ENCODE measurements around the gene MALSU1. TPM values are rescaled to one million over a fixed set of nuclear protein-coding genes. Genes with fewer than 3 reads are reported as not detected.

MALSU1 gene
- total and polyA plus RNA-seq, 2 donors, result 42.8 to 60.8 TPM

DNA sequence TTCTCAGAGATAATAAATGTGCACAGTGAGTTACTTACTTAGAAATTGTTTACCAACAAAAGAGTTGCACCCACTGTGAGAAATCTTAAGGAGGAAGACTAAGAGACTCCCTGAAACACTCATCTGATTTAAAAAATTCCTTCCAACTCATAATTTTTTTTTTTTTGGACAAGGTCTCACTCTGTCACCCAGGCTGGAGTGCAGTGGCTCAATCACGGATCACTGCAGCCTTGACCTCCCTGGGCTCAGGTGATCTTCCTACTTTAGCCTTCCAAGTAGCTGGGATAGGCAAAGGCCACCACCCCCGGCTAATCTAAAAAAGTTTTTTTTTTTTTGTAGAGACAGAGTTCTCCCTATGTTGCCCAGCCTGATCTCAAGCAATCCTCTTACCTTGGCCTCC lies 36.0 kb downstream of the MALSU1 start:
- Histone ChIP-seq H3K27ac (ENCODE audit: low read depth) (no peak overlapping the region), H3K4me1 (ENCODE audit: insufficient read depth) (no peaks in the 10 kb centered on the region), H3K4me3 (ENCODE audit: low read depth, low read length) (no peak overlapping the region), H3K36me3 (ENCODE audit: insufficient read depth) (no peaks in the 10 kb centered on the region)
- DNase-seq (ENCODE audit: extremely low spot score), result no peak
- 79% methylated on average over 2 of the region's 2 CpGs for WGBS

GRCh38 chr7:23335621-23336020 lies 36.5 kb downstream of the MALSU1 start:
- H3K4me3 ChIP-seq (ENCODE audit: low read depth, low read length), result no peak overlapping the region
- WGBS, result 75% methylated on average over 6 of the region's 6 CpGs
- H3K4me1 ChIP-seq (ENCODE audit: insufficient read depth), result no peaks in the 10 kb centered on the region
- no peak for DNase-seq (ENCODE audit: extremely low spot score)
- H3K27ac ChIP-seq (ENCODE audit: low read depth), result no peak overlapping the region
- no peaks in the 10 kb centered on the region for H3K36me3 ChIP-seq (ENCODE audit: insufficient read depth)

- H3K27ac ChIP-seq (ENCODE audit: low read depth), result no peak overlapping the region
- no peaks in the 10 kb centered on the region for H3K36me3 ChIP-seq (ENCODE audit: insufficient read depth)
- no peak overlapping the region for H3K4me3 ChIP-seq (ENCODE audit: low read depth, low read length)
- whole genome bisulfite sequencing, result 85% methylated on average over 3 of the region's 3 CpGs
- DNase-seq (ENCODE audit: extremely low spot score), result no peak
- no peaks in the 10 kb centered on the region for H3K4me1 ChIP-seq (ENCODE audit: insufficient read depth)
These were observed 36.9 kb downstream of the MALSU1 start for GRCh38 chr7:23336086-23336485.

GRCh38 chr7:23336799-23337283 lies 37.7 kb downstream of the MALSU1 start:
- DNase-seq (ENCODE audit: extremely low spot score), result no peak
- no peaks in the 10 kb centered on the region for H3K36me3 ChIP-seq (ENCODE audit: insufficient read depth)
- H3K27ac ChIP-seq (ENCODE audit: low read depth), result no peak overlapping the region
- H3K4me3 ChIP-seq (ENCODE audit: low read depth, low read length), result no peak overlapping the region
- WGBS, result 79% methylated on average over 6 of the region's 6 CpGs
- H3K4me1 ChIP-seq (ENCODE audit: insufficient read depth), result no peaks in the 10 kb centered on the region

DNA sequence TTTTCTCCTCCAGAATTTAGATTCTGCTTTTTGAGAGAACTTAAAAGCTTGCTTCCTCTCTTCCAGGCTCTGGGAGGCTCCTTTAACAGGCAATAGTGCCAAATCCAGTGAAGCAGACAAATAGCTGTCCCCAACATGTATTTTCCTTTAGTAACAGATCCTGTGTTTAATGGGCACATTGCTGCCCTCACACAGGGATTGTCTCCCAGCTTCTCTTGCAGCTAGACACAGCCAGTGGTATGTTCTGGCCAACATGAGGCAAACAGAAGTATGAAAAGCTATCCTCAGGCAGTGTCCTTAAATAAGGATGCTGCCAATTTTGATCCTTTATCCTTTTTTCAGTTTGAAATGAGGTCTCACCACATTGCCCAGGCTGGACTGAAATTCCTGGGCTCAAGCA lies 38.2 kb downstream of the MALSU1 start:
- H3K4me3 ChIP-seq (ENCODE audit: low read depth, low read length), result no peak overlapping the region
- H3K36me3 ChIP-seq (ENCODE audit: insufficient read depth), result no peaks in the 10 kb centered on the region
- no peaks in the 10 kb centered on the region for H3K4me1 ChIP-seq (ENCODE audit: insufficient read depth)
- DNase-seq (ENCODE audit: extremely low spot score), result no peak
- H3K27ac ChIP-seq (ENCODE audit: low read depth), result no peak overlapping the region

DNA sequence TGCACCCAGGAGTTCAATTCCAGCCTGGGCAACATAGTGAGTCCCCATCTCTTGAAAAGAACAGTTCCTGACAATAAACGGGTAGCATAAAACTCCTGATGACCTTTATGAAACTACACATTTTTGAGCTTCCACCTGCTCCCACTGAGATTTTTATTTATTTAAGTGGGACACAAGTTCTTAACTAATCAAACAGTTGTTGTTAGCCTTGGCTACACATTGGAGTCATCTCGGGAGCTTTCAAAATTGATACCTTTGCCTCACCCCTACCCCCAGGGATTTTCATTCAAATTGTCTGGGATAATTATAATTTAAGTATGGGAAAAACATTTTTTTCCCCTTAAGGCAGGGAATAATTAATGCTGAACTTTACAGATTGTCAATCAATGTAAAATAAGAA lies 39.3 kb downstream of the MALSU1 start:
- Histone ChIP-seq H3K27ac (ENCODE audit: low read depth) (no peak overlapping the region), H3K36me3 (ENCODE audit: insufficient read depth) (no peaks in the 10 kb centered on the region), H3K4me3 (ENCODE audit: low read depth, low read length) (no peak overlapping the region), H3K4me1 (ENCODE audit: insufficient read depth) (no peaks in the 10 kb centered on the region)
- 96% methylated on average over 2 of the region's 2 CpGs for WGBS
- DNase-seq (ENCODE audit: extremely low spot score), result no peak

DNA sequence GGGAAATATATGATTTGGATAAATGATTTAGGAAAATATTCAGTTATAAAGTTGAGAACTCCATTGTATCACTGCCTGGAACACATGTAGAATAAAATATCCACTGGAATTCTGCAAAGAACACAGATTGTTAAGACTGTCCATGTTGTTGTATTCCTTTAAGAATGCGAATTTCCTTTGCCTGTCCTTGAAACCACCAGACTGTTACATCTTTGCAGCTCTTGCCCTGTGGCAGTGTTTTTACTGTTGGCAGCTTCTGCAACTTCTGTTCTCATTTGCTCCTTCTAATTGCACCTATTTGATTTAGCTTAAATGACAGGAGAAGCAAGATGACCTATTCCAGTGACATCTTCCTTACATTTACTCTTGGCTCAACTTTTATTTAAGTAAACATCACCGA lies 39.7 kb downstream of the MALSU1 start:
- 60% methylated on average over 2 of the region's 2 CpGs for WGBS
- Histone ChIP-seq H3K36me3 (ENCODE audit: insufficient read depth) (no peaks in the 10 kb centered on the region), H3K4me3 (ENCODE audit: low read depth, low read length) (no peak overlapping the region), H3K27ac (ENCODE audit: low read depth) (no peak overlapping the region), H3K4me1 (ENCODE audit: insufficient read depth) (no peaks in the 10 kb centered on the region)
- no peak for DNase-seq (ENCODE audit: extremely low spot score)

DNA sequence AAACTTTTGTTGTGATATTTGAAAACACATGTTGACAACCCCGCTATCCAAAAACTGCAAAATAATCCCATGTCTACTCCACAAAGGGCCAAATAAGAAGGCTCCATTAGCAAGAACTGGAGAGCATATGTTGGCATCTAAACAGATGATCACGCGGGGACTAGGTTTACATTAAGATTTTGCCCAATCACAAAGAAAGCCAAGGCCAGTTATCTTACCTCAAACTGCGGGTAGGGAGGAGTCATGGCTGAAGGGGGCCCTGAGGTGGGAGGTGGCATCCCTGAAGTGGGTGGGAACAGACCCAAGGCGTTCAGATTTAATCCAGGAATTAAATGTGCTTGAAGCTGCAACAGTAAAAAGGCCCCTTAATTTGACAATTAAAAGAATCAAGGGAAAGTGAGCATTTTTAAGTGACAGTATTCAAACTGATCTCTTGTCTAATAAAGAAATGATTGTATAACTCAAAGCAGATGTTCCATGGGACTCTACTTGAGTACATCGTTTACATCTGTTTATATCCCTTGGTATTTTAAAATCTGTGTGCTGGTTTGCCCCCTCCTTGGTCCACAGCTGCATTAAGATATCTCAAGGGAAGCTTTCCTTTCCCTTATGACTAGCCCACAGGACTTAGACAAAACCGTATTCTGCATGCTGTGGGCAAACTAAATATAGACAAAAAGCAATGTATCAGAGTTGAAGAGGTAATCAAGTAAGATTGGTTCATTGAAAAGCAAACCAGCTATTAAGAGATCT lies 42.9 kb downstream of the MALSU1 start:
- H3K36me3 ChIP-seq (ENCODE audit: insufficient read depth), result no peaks in the 10 kb centered on the region
- H3K27ac ChIP-seq (ENCODE audit: low read depth), result no peak overlapping the region
- 62% methylated on average over 7 of the region's 7 CpGs for WGBS
- no peaks in the 10 kb centered on the region for H3K4me1 ChIP-seq (ENCODE audit: insufficient read depth)
- DNase-seq (ENCODE audit: extremely low spot score), result no peak
- no peak overlapping the region for H3K4me3 ChIP-seq (ENCODE audit: low read depth, low read length)

GRCh38 chr7:23343102-23343501 lies 44.0 kb downstream of the MALSU1 start:
- no peaks in the 10 kb centered on the region for H3K4me1 ChIP-seq (ENCODE audit: insufficient read depth)
- no peaks in the 10 kb centered on the region for H3K36me3 ChIP-seq (ENCODE audit: insufficient read depth)
- H3K4me3 ChIP-seq (ENCODE audit: low read depth, low read length), result no peak overlapping the region
- H3K27ac ChIP-seq (ENCODE audit: low read depth), result no peak overlapping the region
- DNase-seq (ENCODE audit: extremely low spot score), result no peak

- H3K36me3 ChIP-seq (ENCODE audit: insufficient read depth), result no peaks in the 10 kb centered on the region
- no peak for DNase-seq (ENCODE audit: extremely low spot score)
- no peaks in the 10 kb centered on the region for H3K4me1 ChIP-seq (ENCODE audit: insufficient read depth)
- 93% methylated on average over 9 of the region's 9 CpGs for WGBS
- no peak overlapping the region for H3K4me3 ChIP-seq (ENCODE audit: low read depth, low read length)
- H3K27ac ChIP-seq (ENCODE audit: low read depth), result no peak overlapping the region
These were observed 44.8 kb downstream of the MALSU1 start for GRCh38 chr7:23343806-23344475.

DNA sequence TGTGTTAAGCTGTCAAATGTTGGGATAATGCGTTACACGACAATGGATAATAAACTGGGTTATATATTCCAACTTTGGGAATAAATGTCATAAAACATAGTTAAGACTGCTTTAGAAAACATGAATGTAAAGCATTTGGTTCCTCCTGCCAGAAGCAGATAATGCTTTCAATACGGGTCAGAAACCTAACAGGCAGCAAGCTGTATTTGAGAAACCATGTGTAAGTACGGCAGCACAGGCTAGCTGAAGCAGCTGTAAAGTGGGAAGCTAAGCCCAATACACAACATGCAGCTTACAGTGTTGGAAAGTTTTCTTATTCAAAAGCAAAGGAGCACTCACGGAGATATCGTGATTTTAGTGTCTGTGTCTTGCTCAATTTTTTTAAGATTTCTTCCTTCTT lies 46.5 kb downstream of the MALSU1 start:
- no peaks in the 10 kb centered on the region for H3K36me3 ChIP-seq (ENCODE audit: insufficient read depth)
- H3K27ac ChIP-seq (ENCODE audit: low read depth), result no peak overlapping the region
- no peaks in the 10 kb centered on the region for H3K4me1 ChIP-seq (ENCODE audit: insufficient read depth)
- DNase-seq (ENCODE audit: extremely low spot score), result no peak
- no peak overlapping the region for H3K4me3 ChIP-seq (ENCODE audit: low read depth, low read length)
- WGBS, result 83% methylated on average over 6 of the region's 6 CpGs

GRCh38 chr7:23346316-23346715 lies 47.2 kb downstream of the MALSU1 start:
- no peak for DNase-seq (ENCODE audit: extremely low spot score)
- Histone ChIP-seq H3K4me3 (ENCODE audit: low read depth, low read length) (no peak overlapping the region), H3K36me3 (ENCODE audit: insufficient read depth) (no peaks in the 10 kb centered on the region), H3K4me1 (ENCODE audit: insufficient read depth) (no peaks in the 10 kb centered on the region), H3K27ac (ENCODE audit: low read depth) (no peak overlapping the region)
- 87% methylated on average over 8 of the region's 8 CpGs for WGBS

DNA sequence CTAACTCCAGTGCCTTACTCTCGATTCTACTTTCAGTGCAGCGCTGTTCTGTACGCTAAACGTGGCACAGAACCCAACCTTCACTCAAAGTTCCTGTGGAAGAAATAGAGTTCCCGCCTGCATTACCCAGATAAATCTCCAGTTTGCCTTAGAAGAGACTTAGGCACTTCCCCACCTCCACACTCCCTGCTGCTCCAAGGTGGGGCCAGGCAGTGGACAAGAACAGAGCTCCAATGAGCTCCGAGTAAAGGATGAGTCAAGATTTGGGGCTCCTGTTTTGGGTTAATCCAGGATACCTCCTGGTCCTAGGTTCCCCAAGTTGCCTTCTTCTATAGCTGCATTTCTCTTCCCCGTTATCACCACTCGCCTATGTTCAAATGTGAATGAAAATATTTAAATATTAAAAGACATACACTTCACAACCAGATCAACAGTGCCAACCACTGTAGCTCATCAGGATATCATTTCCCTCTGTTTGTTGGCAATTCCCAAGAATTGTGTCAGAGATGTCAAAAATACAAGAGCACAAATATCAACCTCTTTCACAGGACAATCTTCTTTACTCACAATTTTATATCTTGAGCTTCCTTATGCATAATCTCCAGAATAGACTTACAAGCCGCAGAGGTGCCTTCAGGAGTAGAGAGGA lies 48.0 kb downstream of the MALSU1 start:
- H3K4me1 ChIP-seq (ENCODE audit: insufficient read depth), result no peaks in the 10 kb centered on the region
- H3K36me3 ChIP-seq (ENCODE audit: insufficient read depth), result no peaks in the 10 kb centered on the region
- 93% methylated on average over 9 of the region's 9 CpGs for WGBS
- no peak for DNase-seq (ENCODE audit: extremely low spot score)
- no peak overlapping the region for H3K27ac ChIP-seq (ENCODE audit: low read depth)
- H3K4me3 ChIP-seq (ENCODE audit: low read depth, low read length), result no peak overlapping the region

GRCh38 chr7:23347682-23348180 lies 48.6 kb downstream of the MALSU1 start:
- DNase-seq (ENCODE audit: extremely low spot score), result no peak
- no peak overlapping the region for H3K27ac ChIP-seq (ENCODE audit: low read depth)
- no peaks in the 10 kb centered on the region for H3K4me1 ChIP-seq (ENCODE audit: insufficient read depth)
- 82% methylated on average over 8 of the region's 8 CpGs for WGBS
- H3K36me3 ChIP-seq (ENCODE audit: insufficient read depth), result no peaks in the 10 kb centered on the region
- no peak overlapping the region for H3K4me3 ChIP-seq (ENCODE audit: low read depth, low read length)
